B cell (primary cell): ENCODE measurements around the gene SLC3A2. TPM values are rescaled to one million over a fixed set of nuclear protein-coding genes. Genes with fewer than 3 reads are reported as not detected.
A peak's percentile ranks its signal among the peaks of the same experiment; 100 is the strongest.

Experiments used
- ATAC-seq: fragments of 200-7000 bp; cut with Tn5 transposase; one replicate; pipeline ENCODE4 v1.10.0; 2021; ENCODE audit warnings: low read depth, mild to moderate bottlenecking, moderate number of reproducible peaks, moderate library complexity
- CTCF ChIA-PET: fragments of 350-600 bp; sonication (Branson Sonifier 250); formaldehyde crosslinking; loops from one replicate; lab custom pipeline; 2021; ENCODE audit warnings: antibody characterized with exemption, inconsistent platforms; lab: Charles Lee
- POLR2A ChIA-PET: fragments of 350-600 bp; sonication (Branson Sonifier 250); formaldehyde crosslinking; loops from one replicate; lab custom pipeline; 2021; ENCODE audit warnings: antibody characterized with exemption; lab: Charles Lee
- DNase-seq: peaks from one replicate; pipeline ENCODE4 v3.0.0; 2013
- H2AFZ ChIP-seq: 2 replicates; pipeline ENCODE4 v1.6.1; 2012; ENCODE audit warnings: mild to moderate bottlenecking, low read depth, low read length; ENCODE audit not compliant: insufficient read depth, poor library complexity, severe bottlenecking
- H3K27ac ChIP-seq, 2 donors: 1 replicate in 1 of 2; 2 replicates in 1 of 2; pipeline ENCODE4 v1.5.1; 2012 to 2013; ENCODE audit warnings: low read length in 2 of 2, mild to moderate bottlenecking in 2 of 2, moderate library complexity in 1 of 2
- H3K27me3 ChIP-seq, 4 experiments: fragments of 200-600 bp in 1 of 4; sonication (generic) in 1 of 4; replicated peaks in 1 of 4; 1 replicate in 2 of 4; 2 replicates in 2 of 4; pipeline versions ENCODE4 v1.6.1 to v1.7.0; 2013 to 2016; ENCODE audit warnings: low read length in 3 of 4, mild to moderate bottlenecking in 2 of 4, mixed read lengths in 1 of 4, moderate library complexity in 1 of 4; ENCODE audit not compliant: insufficient read depth in 4 of 4, control insufficient read depth in 3 of 4; ENCODE audit errors: control extremely low read depth in 1 of 4
- H3K36me3 ChIP-seq, 2 experiments: replicated peaks in 1 of 2; 1 replicate in 1 of 2; 2 replicates in 1 of 2; pipeline versions ENCODE4 v1.6.1 to v1.7.1; 2013; ENCODE audit warnings: low read length in 1 of 2; ENCODE audit not compliant: insufficient read depth in 2 of 2, control insufficient read depth in 1 of 2; ENCODE audit errors: control extremely low read depth in 1 of 2, extremely low read depth in 1 of 2
- H3K4me1 ChIP-seq, 2 donors: fragments of 200-600 bp in 1 of 2; sonication (generic) in 1 of 2; 1 replicate in 1 of 2; 2 replicates in 1 of 2; pipeline versions ENCODE4 v1.5.1 to v1.6.1; 2013 to 2017; ENCODE audit warnings: low read length in 2 of 2; ENCODE audit not compliant: control insufficient read depth in 2 of 2, insufficient read depth in 2 of 2
- H3K4me2 ChIP-seq: replicated peaks from 2 replicates; pipeline ENCODE3; 2012; ENCODE audit warnings: mild to moderate bottlenecking, low read depth, low read length; ENCODE audit not compliant: poor library complexity, severe bottlenecking
- H3K4me3 ChIP-seq, 5 experiments: fragments of 200-600 bp in 1 of 5; sonication (generic) in 1 of 5; 1 replicate in 3 of 5; 2 replicates in 2 of 5; pipeline versions ENCODE4 v1.5.1 to v1.7.0; 2011 to 2016; ENCODE audit warnings: low read length in 4 of 5, mild to moderate bottlenecking in 4 of 5, low read depth in 2 of 5, control low read depth in 1 of 5, moderate library complexity in 1 of 5; ENCODE audit not compliant: insufficient read depth in 1 of 5; ENCODE audit errors: control extremely low read depth in 1 of 5, extremely low read depth in 1 of 5
- H3K79me2 ChIP-seq: fragments of 200-600 bp; sonication (generic); one replicate; pipeline ENCODE4 v1.6.0; 2016; ENCODE audit warnings: low read length; ENCODE audit not compliant: control insufficient read depth, insufficient read depth
- H3K9ac ChIP-seq: fragments of 200-600 bp; sonication (generic); 2 replicates; pipeline ENCODE4 v1.6.1; 2017; ENCODE audit warnings: mild to moderate bottlenecking, low read length, moderate library complexity
- H3K9me3 ChIP-seq, 3 donors: one replicate each; pipeline versions ENCODE4 v1.6.1 to v1.7.1; 2013; ENCODE audit warnings: low read length in 2 of 3; ENCODE audit not compliant: control insufficient read depth in 2 of 3, insufficient read depth in 1 of 3; ENCODE audit errors: control extremely low read depth in 1 of 3
- H4K20me1 ChIP-seq: 2 replicates; pipeline ENCODE4 v1.6.0; 2012; ENCODE audit warnings: mild to moderate bottlenecking, low read length; ENCODE audit not compliant: insufficient read depth, control insufficient read depth, poor library complexity, severe bottlenecking
- H3K27ac Mint-ChIP-seq: one replicate; pipeline ENCODE4 v1.8.0; 2021; ENCODE audit warnings: mixed read lengths
- H3K27me3 Mint-ChIP-seq: one replicate; pipeline ENCODE4 v1.8.0; 2021; ENCODE audit warnings: mixed read lengths
- H3K4me1 Mint-ChIP-seq: one replicate; pipeline ENCODE4 v1.8.0; 2021; ENCODE audit warnings: mixed read lengths
- H3K4me3 Mint-ChIP-seq: one replicate; pipeline ENCODE4 v1.8.0; 2021; ENCODE audit warnings: mixed read lengths
- H3K9me3 Mint-ChIP-seq: one replicate; pipeline ENCODE4 v1.8.0; 2022; ENCODE audit warnings: mixed read lengths; ENCODE audit not compliant: insufficient read depth
- EZH2 ChIP-seq: IDR thresholded peaks from 2 replicates; pipeline ENCODE4 v1.6.1; 2012; ENCODE audit warnings: borderline replicate concordance, low read depth, mild to moderate bottlenecking, moderate library complexity, low read length; ENCODE audit not compliant: insufficient read depth, poor library complexity, severe bottlenecking
- WGBS: methylation state at CpG from one replicate; pipeline ENCODE4 v1.1.5; 2013; ENCODE audit warnings: missing lambda C conversion rate; ENCODE audit not compliant: insufficient coverage; 5-methylcytosine and 5-hydroxymethylcytosine counted together
- intact Hi-C: fragments of 100-400 bp; cut with micrococcal nuclease; formaldehyde crosslinking; loops from one replicate; pipeline ENCODE4 v1.10.0; 2022
- polyA plus RNA-seq: library from polyadenylated mRNA; depleted of rRNA; stranded (reverse); fragments of >200 nt; gene quantifications from 2 replicates; pipeline ENCODE4 v1.2.3, GENCODE V29; 2012
- total RNA-seq, 2 donors: library from RNA; stranded (reverse); fragments of 120-200 nt in 1 of 2; gene quantifications; 1 replicate in 1 of 2; 2 replicates in 1 of 2; pipeline versions ENCODE4 v1.2.3 to v1.2.4, GENCODE V29; 2013 to 2022
- TF ChIP-seq, protein P1 (sequence below): fragments of 200-600 bp; IDR thresholded peaks from one replicate; pipeline ENCODE4 v1.8.0; 2022; ENCODE audit warnings: antibody characterized with exemption, mild to moderate bottlenecking

The SLC3A2 gene
- total and polyA plus RNA-seq, 2 donors (not counting 1 experiment from before 2014, with no cell fraction given) = 92.0 to 148 TPM

DNA sequence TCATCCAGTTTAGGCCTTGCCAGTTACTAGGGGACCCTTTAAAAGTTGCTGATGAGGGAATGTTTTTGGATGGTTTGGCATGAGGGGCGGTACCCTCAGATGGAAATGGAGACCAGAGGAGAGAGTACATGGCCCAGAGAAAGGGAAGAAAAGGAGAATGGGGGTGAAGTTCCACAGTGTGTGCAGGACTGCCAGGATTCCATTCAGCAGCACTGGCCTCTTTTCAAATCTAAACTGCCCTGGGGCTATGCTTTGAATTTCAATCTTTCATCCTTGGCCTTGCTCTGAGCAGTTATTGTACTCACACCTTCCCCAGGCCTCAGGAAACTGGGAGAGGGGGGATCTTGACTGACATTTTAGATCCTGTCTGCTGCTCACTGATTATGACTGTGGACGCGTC lies 3.0 kb downstream of the SLC3A2 start:
- Mint-ChIP-seq H3K27ac (no peak overlapping the region), H3K4me3 (peak overlapping the region; percentile 100), H3K27me3 (no peaks in the 10 kb centered on the region), H3K4me1 (peaks cover 39% of the 10 kb centered on the region), H3K9me3 (no peaks in the 10 kb centered on the region)
- Histone ChIP-seq H3K27me3 (no peaks in the 10 kb centered on the region), H3K36me3 (peaks cover 3 to 60% of the 10 kb centered on the region in 2 experiments), H3K79me2 (peaks cover 45% of the 10 kb centered on the region), H3K9ac (no peak overlapping the region), H3K4me1 (peaks cover 25 to 36% of the 10 kb centered on the region in 2 donors), H4K20me1 (peaks cover 43% of the 10 kb centered on the region), H3K9me3 (no peaks in the 10 kb centered on the region), H2AFZ (no peak overlapping the region), H3K4me2 (no peak overlapping the region), H3K4me3 (no peak overlapping the region), H3K27ac (peak overlapping the region in 1 of 2 donors; percentile 20)
- intact Hi-C loops = loop anchor here (5.0 kb wide), 5 partner anchors 291 to 991 kb away; partner anchors contain the start of genes ATL3, FADS3 and TUT1
- no peak for TF ChIP-seq EZH2
- TF ChIP-seq, protein P1, sequence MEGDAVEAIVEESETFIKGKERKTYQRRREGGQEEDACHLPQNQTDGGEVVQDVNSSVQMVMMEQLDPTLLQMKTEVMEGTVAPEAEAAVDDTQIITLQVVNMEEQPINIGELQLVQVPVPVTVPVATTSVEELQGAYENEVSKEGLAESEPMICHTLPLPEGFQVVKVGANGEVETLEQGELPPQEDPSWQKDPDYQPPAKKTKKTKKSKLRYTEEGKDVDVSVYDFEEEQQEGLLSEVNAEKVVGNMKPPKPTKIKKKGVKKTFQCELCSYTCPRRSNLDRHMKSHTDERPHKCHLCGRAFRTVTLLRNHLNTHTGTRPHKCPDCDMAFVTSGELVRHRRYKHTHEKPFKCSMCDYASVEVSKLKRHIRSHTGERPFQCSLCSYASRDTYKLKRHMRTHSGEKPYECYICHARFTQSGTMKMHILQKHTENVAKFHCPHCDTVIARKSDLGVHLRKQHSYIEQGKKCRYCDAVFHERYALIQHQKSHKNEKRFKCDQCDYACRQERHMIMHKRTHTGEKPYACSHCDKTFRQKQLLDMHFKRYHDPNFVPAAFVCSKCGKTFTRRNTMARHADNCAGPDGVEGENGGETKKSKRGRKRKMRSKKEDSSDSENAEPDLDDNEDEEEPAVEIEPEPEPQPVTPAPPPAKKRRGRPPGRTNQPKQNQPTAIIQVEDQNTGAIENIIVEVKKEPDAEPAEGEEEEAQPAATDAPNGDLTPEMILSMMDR = no peak
- WGBS = no CpG with 5 or more reads among the region's 3 CpGs
- CTCF ChIA-PET = interaction anchor here (0.9 to 1.8 kb wide), 2 partner anchors 97 to 203 kb away, joined by 3 to 7 read pairs; no protein-coding TSS in a partner anchor
- DNase-seq (no peak), ATAC-seq (no peak)
- POLR2A ChIA-PET = interaction anchor here (0.7 kb wide), 1 partner anchor 42 kb away, joined by 3 read pairs; no protein-coding TSS in a partner anchor

DNA sequence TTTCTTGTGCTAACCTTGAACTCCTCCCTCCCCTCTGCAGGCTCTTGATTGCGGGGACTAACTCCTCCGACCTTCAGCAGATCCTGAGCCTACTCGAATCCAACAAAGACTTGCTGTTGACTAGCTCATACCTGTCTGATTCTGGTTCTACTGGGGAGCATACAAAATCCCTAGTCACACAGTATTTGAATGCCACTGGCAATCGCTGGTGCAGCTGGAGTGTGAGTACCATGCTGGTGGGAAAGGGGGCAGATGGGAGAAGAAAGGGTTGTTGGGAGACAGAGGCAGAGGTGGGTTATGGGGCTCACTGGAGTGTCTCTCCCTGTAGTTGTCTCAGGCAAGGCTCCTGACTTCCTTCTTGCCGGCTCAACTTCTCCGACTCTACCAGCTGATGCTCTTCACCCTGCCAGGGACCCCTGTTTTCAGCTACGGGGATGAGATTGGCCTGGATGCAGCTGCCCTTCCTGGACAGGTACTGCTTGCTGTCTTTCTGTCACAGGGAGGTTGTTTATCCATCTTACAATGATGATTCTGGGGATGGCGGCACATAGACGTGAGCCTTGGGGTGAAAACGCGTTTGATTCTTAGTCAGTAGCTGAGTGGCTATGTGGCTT lies 4.5 kb downstream of the SLC3A2 start:
- Histone ChIP-seq H3K4me3 (no peak overlapping the region), H3K79me2 (peaks cover 37% of the 10 kb centered on the region), H3K36me3 (peaks cover 3 to 73% of the 10 kb centered on the region in 2 experiments), H3K9me3 (no peaks in the 10 kb centered on the region), H3K4me2 (no peak overlapping the region), H3K4me1 (peaks cover 18 to 26% of the 10 kb centered on the region in 2 donors), H2AFZ (no peak overlapping the region), H3K9ac (no peak overlapping the region), H3K27ac (no peak overlapping the region), H3K27me3 (no peaks in the 10 kb centered on the region), H4K20me1 (peaks cover 43% of the 10 kb centered on the region)
- intact Hi-C loops = no loop called here
- Mint-ChIP-seq H3K27ac (no peak overlapping the region), H3K27me3 (no peaks in the 10 kb centered on the region), H3K9me3 (no peaks in the 10 kb centered on the region), H3K4me3 (no peak overlapping the region), H3K4me1 (peaks cover 31% of the 10 kb centered on the region)
- TF ChIP-seq, protein P1 = no peak
- TF ChIP-seq EZH2 = no peak
- DNase-seq (no peak), ATAC-seq (no peak)
- POLR2A ChIA-PET = no interaction called here
- 98% methylated on average over 9 of the region's 11 CpGs for WGBS
- CTCF ChIA-PET = interaction anchor here (1.0 to 1.8 kb wide), 2 partner anchors 20 to 99 kb away, joined by 3 to 7 read pairs; no protein-coding TSS in a partner anchor
